ENCODE data around the gene KIF21A.
A peak's percentile ranks its signal among the peaks of the same experiment; 100 is the strongest.
"Not testable (repeated sequence)": the region's sequence is repeated elsewhere in the genome, so short reads cannot be mapped to it uniquely, and the experiment has no call there.

KIF21A gene

GRCh38 chr12:39443081-39443928 lies at the start of gene KIF21A:
Gene KIF21A (minus strand): TSS chr12:39443120. CDS start chr12:39442970, 150 bp downstream.
- peak within 1 kb of the TSS; percentile 80 for H3K9ac ChIP-seq
- H3K4me3 ChIP-seq, result peak within 1 kb of the TSS; percentile 76
- peak within 1 kb of the TSS; percentile 75 for H3K4me2 ChIP-seq
- peak within 1 kb of the TSS; percentile 75 for H3K27ac ChIP-seq
- H3K27me3 ChIP-seq, result no peaks in the 10 kb centered on the region
- H3K4me1 ChIP-seq, result no peaks in the 10 kb centered on the region
- no peaks in the 10 kb centered on the region for H4K20me1 ChIP-seq
- H3K36me3 ChIP-seq, result no peaks in the 10 kb centered on the region
- peaks cover 10% of the 10 kb centered on the region for H3K9me3 ChIP-seq
- no peak for TF ChIP-seq Cebpa-rat (IDR thresholded peaks at IDR 0.05)

GRCh38 chr12:39490500-39491282 lies 47.8 kb upstream of the KIF21A start:
- Histone ChIP-seq H3K27ac (no peak overlapping the region), H3K9ac (no peak overlapping the region), H3K36me3 (no peaks in the 10 kb centered on the region), H4K20me1 (no peaks in the 10 kb centered on the region), H3K4me3 (no peak overlapping the region), H3K4me2 (no peak overlapping the region), H3K4me1 (no peaks in the 10 kb centered on the region), H3K9me3 (no peaks in the 10 kb centered on the region), H3K27me3 (no peaks in the 10 kb centered on the region)
- no peak for TF ChIP-seq Cebpa-rat (IDR thresholded peaks at IDR 0.05)

GRCh38 chr12:39483597-39483996 lies 40.7 kb upstream of the KIF21A start:
- no peaks in the 10 kb centered on the region for H3K9me3 ChIP-seq
- H3K4me2 ChIP-seq, result no peak overlapping the region
- H3K4me1 ChIP-seq, result no peaks in the 10 kb centered on the region
- H3K9ac ChIP-seq, result no peak overlapping the region
- no peak for TF ChIP-seq Cebpa-rat (IDR thresholded peaks at IDR 0.05)
- no peaks in the 10 kb centered on the region for H3K27me3 ChIP-seq
- H4K20me1 ChIP-seq, result no peaks in the 10 kb centered on the region
- no peaks in the 10 kb centered on the region for H3K36me3 ChIP-seq
- H3K4me3 ChIP-seq, result no peak overlapping the region
- no peak overlapping the region for H3K27ac ChIP-seq

GRCh38 chr12:39483042-39483441 lies 40.1 kb upstream of the KIF21A start:
- H3K36me3 ChIP-seq, result no peaks in the 10 kb centered on the region
- H3K27me3 ChIP-seq, result no peaks in the 10 kb centered on the region
- H3K4me2 ChIP-seq, result no peak overlapping the region

GRCh38 chr12:39476894-39477293 lies 34.0 kb upstream of the KIF21A start:
- Histone ChIP-seq H3K9ac (no peak overlapping the region), H4K20me1 (no peaks in the 10 kb centered on the region), H3K4me3 (no peak overlapping the region), H3K4me2 (no peak overlapping the region), H3K27me3 (no peaks in the 10 kb centered on the region), H3K36me3 (no peaks in the 10 kb centered on the region), H3K9me3 (no peaks in the 10 kb centered on the region), H3K4me1 (no peaks in the 10 kb centered on the region), H3K27ac (no peak overlapping the region)
- no peak for TF ChIP-seq Cebpa-rat (IDR thresholded peaks at IDR 0.05)

More at GRCh38 chr12:39483042-39483441, 40.1 kb upstream of the KIF21A start:
- Histone ChIP-seq H3K4me3 (no peak overlapping the region), H3K9ac (no peak overlapping the region), H3K9me3 (no peaks in the 10 kb centered on the region), H3K27ac (no peak overlapping the region), H3K4me1 (no peaks in the 10 kb centered on the region), H4K20me1 (no peaks in the 10 kb centered on the region)
- no peak for TF ChIP-seq Cebpa-rat (IDR thresholded peaks at IDR 0.05)

- H3K9me3 ChIP-seq, result no peaks in the 10 kb centered on the region
- H3K27ac ChIP-seq, result no peak overlapping the region
- H3K27me3 ChIP-seq, result no peaks in the 10 kb centered on the region
- H3K4me3 ChIP-seq, result no peak overlapping the region
- no peaks in the 10 kb centered on the region for H4K20me1 ChIP-seq
- no peak overlapping the region for H3K4me2 ChIP-seq
- no peaks in the 10 kb centered on the region for H3K36me3 ChIP-seq
- no peak overlapping the region for H3K9ac ChIP-seq
- H3K4me1 ChIP-seq, result no peaks in the 10 kb centered on the region
- no peak for TF ChIP-seq Cebpa-rat (IDR thresholded peaks at IDR 0.05)
Measured at GRCh38 chr12:39476121-39476520, 33.2 kb upstream of the KIF21A start.

GRCh38 chr12:39475136-39475535 lies 32.2 kb upstream of the KIF21A start:
- not testable (repeated sequence) for H3K9ac ChIP-seq, H3K4me3 ChIP-seq, H3K4me2 ChIP-seq, H4K20me1 ChIP-seq, H3K27me3 ChIP-seq, H3K27ac ChIP-seq, H3K9me3 ChIP-seq, H3K36me3 ChIP-seq, H3K4me1 ChIP-seq

- peak overlapping the region; percentile 14; the same call in 1 of the 2 replicates for H3K4me2 ChIP-seq
- H4K20me1 ChIP-seq, result no peaks in the 10 kb centered on the region
- no peak overlapping the region for H3K27ac ChIP-seq
- no peak overlapping the region for H3K4me3 ChIP-seq
- TF ChIP-seq Cebpa-rat (IDR thresholded peaks at IDR 0.05), result no peak
- peaks cover 7% of the 10 kb centered on the region; the same call in 1 of the 2 replicates for H3K4me1 ChIP-seq
- H3K27me3 ChIP-seq, result no peaks in the 10 kb centered on the region
- no peaks in the 10 kb centered on the region for H3K36me3 ChIP-seq
- no peak overlapping the region for H3K9ac ChIP-seq
- no peaks in the 10 kb centered on the region for H3K9me3 ChIP-seq
Measured at GRCh38 chr12:39467432-39467870, 24.5 kb upstream of the KIF21A start.

- Histone ChIP-seq H3K4me3 (no peak overlapping the region), H3K36me3 (no peaks in the 10 kb centered on the region), H3K9ac (no peak overlapping the region), H3K27me3 (no peaks in the 10 kb centered on the region), H3K9me3 (no peaks in the 10 kb centered on the region), H3K27ac (no peak overlapping the region), H3K4me1 (peaks cover 7% of the 10 kb centered on the region; the same call in 1 of the 2 replicates), H3K4me2 (no peak overlapping the region), H4K20me1 (no peaks in the 10 kb centered on the region)
- TF ChIP-seq Cebpa-rat (IDR thresholded peaks at IDR 0.05), result no peak
Measured at GRCh38 chr12:39464976-39465695, 22.2 kb upstream of the KIF21A start.
